ENCODE measurements around the gene DENND4A.

DENND4A gene

DNA sequence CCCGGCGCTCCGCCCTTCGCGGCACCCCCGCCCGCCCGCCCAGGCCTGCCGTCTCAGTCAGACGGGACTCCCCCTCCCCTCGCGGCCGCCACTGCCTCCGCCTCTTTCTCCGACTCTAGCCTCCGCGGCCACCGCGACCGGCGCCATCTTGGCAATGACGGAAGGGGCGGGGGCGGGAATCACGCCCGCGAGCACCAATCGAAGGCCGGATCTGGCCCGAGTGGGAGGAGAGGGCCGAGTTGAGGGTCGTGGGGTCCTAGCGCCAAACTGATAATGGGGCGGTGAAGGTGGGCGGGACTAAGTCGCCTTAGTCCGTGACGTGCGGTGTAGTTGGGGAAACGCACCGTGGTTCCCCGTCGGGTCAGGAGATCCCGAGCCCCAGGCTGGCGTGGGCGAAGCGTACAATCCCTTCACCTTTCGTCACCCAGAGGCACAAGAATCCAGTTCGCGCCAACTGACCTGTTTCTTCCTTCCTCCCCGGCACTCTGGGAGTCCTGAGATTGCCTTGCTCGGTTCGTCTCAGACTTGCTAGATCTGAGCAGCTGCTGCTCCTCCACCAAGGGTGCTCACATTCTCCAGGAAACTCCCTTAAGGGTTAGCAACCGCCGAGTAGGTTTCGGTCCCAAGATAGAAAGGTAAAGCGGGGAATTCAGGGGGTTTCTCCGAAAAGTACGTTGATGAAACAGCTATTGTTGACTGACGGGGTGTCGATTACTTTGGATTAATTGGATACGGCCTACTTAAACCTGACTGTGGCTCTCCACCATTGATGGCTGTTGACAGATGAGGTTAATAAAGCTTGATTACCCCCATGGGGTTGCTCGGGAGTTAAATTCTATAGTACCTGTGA, at the start of gene DENND4A:
TSS of gene DENND4A (minus strand) at position 156 of the 850 bp plus-strand sequence. CDS start 35,843 bp downstream, outside the sequence.
- peak; percentile 99 for DNase-seq

DNA sequence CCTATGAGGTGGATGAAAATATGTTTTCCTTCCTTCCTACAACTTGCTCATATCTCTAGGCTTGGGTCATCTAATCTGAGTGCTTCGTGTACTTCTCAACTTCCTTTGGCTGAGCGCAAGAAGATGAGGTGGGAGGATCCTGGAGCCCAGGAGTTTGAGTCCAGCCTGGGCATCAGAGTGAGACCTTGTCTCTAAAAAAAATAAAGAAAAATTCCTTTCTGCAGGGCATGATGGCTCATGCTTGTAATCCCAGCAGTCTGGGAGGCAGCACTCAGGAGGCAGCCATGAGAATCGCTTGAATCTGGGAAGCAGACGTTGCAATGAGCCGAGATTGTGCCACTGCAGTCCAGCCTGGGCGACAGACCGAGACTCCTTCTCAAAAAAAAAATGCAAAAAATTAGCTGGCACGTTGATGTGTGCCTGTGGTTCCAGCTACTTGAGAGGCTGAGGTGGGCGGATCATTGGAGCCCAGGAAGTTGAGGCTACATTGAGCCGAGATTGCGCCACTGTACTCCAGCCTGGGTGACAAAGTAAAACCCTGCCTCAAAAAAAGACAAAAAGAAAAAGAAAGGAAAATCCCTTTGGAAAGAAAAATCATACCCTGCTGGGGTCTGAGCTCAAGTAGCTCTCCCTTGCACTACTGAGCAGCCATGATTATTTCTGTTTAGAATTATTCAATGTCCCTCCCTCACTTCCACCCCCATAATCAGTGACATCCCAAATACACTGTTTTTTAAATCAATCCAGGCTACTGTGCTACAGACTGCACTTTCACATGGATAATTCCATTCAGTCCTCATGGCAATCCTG, 49.2 kb upstream of the DENND4A start:
- no peak for DNase-seq

DNA sequence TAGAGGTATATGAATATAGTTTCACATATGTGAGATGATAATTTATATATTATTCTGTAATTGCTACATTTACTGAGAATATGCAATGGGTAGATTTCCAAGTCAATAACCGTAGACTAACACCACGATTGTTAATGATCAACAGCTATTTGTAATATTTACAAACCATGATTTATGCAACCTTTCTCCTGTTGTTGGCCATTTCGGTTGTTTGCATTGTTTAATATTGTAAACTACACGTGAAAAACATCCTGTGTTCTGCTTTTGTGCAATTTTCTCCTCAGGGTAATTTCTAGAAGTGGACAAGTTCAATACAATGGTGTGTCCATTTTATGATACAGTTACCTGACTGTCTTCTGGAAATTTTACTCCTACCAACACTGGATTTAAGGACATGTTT, 47.9 kb upstream of the DENND4A start:
- DNase-seq: no peak

DNA sequence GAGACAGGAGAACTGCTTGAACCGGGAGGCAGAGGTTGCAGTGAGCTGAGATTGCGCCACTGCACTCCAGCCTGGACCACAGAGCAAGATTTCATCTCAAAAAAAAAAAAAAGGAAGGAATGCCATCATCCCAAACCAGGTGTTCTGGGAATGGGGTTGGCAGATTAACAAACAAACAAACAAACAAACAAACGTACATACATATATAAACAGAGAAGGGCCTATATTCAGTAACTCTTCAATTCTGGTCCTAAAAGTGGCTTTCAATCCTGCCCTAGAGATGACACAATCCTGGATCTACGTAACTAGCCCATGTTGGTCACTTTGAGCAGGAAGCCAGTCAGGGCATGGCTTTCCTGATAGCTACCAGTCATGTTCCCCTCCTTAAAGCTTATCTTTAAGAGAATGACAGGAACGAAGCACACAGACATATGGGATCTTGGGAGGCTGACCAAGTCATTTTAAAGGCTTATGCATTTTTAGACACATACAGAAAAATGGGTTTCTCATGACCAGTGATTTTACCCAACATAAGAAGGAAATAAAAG, 47.3 kb upstream of the DENND4A start:
- DNase-seq: no peak

DNA sequence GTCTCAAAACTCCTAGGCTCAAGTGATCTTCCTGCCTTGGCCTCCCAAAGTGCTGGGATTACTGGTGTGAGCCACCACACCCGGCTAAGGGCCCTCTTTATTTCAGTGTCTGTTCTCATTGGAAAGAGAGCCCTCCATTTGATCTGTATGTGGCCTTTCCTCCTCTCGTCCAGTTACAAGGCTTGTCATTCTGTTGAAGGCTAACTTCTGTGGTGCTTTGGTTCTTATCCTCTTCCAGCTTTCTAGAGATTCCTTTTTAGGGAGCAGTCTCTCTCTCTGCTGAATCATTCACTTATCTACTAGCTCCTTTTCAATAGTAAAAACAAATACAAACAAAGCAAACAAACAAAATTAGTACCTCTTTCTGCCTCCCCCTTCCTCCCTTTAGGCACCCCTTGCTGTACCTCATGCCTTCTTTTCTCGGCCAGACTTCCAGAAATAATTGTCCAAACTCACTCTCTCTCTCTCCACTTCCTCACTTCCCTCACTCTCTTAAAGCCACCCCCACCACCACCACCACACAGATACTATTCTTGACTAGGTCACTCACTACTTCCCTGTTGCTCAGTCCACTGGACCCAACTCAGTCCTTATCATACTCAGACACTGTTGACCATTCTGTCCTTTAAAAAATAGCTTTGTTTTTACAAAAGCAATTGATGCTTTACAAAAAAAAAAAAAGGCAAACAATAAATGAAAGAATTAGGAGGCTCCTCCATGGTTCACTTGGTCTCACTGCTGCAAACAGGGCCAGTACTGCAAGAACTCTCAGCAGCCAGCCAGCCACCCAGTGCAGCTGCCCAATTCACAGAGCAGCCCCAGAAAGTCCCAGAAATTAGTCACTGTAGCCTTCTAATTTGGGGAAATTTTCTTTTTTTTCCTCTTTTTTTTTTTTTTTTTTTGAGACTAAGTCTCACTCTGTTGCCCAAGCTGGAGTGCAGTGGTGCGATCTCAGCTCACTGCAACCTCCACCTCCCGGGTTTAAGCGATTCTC, 45.5 kb upstream of the DENND4A start:
- DNase-seq: no peak

DNA sequence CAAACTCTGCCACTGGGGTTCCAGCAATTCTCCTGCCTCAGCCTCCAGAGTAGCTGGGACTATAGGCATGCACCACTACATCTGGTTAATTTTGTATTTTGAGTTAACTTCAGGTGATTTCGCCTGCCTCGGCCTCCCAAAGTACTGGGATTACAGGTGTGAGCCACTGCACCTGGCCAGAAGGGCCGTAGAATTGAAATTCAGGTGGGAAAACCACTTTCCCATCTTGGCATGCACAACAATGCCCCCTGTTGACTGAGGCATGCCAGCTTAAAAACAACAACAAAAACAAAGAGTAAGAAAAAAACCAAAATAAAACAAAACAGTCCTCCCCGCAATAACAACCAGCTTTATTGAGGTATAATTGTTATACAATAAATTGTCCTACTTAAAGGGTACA, 44.6 kb upstream of the DENND4A start:
- DNase-seq: no peak

DNA sequence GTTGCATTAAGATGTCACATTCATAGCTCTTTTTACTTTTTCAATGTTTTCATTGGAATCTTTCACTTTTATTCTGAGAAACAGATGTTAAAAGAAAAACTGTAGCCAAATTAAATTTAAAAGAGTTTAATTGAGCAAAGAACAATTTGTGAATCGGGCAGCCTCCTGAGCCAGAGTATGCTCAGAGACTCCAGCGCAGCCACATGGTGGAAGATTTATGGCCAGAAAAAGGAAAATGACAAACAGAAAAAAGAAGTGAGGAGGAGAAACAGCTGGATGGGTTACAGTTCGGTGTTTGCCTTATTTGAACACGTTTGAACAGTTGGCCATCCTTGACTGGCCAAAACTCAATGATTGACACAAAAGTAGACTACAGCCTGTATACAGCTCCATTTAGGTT, 43.4 kb upstream of the DENND4A start:
- no peak for DNase-seq

DNA sequence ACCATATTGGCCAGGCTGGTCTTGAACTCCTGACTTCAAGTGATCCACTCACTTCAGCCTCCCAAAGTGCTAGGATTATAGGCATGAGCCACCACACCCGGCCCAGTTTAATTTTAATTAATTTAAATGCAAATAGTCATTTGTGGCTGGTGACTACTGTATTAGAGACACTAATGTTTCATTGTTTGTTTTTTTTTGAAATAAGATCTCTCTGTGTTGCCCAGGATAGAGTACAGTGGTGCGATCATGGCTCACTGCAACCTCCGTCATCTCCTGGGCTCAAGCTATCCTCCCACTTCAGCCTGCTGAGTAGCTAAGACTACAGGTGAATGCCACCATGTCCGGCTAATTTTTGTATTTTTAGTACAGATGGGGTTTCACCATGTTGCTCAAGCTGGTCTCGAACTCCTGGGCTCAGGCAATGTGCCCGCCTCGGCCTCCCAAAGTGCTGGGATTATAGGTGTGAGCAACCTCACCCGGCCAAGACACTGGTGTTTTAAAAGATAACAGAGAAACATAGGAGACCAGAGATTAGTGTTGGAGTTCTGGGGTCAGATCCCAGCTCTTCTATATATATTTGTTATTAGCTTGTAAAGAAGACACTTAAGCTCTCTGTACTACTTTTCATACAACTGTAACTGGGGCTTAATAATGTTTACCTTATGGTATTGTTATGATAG, 42.6 kb upstream of the DENND4A start:
- DNase-seq: no peak

DNA sequence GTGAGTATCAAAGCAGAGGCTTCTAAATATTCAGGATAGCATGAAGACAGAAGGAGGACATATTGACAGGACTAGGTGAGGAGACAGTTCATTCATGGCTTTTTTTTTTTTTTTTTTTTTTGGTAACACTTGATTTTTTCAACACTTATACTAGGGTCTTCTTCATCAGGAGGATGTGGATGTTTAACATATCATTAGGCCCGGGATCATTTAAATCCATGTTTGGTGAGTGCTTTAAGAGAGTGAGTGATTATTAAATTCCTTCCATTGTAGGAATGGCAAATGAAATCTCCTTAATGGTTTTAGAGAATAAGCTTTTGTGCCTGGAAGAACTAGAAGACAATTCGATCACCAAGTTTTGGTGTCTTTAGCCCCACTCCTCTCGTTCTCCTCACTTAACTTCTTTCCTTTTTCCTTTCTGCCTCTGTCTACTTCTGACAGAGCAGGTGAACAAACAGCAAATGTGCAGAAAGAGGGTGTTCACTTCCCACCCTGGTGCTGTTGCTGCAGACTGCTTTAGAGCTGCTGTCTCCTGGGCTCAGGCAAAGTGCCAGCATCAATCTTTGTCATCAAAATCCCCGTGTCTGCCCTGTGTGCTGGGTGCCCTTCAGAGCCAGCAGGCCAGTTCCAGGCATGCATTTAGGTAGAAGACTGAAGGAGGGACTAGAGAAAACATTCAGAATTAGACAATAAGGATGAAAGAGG, 41.6 kb upstream of the DENND4A start:
- no peak for DNase-seq

DNA sequence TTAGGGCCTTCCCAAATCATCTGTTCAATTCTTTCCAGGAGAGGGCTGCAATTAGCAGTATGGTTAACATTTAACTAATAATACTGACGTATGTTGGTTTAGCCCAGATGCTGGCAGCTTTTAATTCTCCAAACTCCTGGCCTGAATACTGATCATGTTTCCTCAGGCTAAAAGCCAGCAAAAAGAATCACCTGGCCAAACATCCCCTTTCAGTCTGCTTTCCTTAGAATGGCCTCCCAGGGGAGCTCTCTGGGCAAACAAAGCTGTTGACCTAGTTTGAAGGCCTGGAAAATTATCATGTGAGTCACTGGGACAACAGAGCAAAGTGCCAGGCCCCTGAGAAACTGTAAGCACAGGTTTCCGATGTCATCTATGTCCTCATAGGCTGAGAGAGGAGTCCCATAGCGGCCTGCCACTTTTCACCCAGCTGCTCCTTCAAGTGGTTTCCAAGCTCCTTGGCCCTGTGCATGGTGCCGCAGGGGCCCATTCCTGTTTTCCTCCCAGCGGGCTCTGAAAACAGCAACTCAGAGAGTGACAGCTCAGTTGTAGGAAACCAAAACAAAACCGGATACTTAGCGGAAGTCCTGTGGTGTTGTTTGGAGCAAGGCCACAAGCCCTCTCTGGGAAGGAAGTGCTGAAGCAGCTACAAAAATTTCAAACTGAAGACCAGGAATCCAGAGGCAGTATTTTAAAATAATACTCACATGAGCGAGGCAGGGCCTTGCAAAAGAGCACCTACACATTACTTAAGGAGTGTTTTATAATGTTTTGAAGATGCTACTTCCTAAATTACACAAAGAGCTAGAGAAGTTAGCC, 40.7 kb upstream of the DENND4A start:
- DNase-seq: peak; percentile 35

DNA sequence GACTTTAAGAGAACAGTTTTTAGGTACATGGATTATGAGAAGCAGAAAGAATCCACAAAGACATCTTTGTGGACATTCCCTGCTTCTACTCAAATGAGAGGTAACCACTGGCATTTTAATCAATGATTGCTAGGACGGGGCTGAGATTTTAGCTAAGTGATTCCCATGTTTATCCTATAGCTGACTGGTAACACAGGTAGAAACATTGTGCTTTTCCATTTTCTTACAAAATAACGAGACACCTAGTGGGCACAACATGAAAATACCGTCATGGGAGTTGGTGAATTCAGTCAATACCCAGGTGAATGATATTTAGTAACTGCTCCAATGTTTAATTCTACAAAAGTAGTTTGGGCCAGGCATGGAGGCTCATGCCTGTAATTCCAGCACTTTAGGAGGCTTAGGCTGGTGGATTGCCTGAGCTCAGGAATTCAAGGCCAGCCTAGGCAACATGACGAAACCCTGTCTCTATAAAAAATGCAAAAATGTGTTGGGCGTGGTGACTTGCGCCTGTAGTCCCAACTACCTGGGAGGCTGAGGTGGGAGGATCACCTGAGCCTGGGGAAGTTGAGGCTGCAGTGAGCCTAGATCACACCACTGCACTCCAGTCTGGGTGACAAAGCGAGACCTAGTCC, 37.2 kb upstream of the DENND4A start:
- no peak for DNase-seq

DNA sequence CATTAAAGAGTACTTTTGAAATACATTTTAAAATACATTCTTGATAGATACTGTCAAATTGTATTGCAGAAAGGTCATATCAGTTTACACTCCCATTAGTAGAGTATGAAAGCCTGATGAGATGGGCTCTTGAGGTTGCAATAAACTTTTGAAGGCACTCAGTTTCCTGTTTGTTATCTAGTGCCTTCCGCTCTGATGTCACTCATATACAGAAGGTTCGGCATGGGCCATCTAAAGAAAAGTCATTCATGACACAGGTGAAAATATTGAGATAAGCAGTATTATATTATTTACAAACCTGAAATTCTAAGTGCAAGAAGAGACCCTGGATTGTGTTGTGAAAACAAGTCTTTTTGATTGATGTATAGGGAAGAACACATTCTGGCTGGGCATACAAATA, 36.5 kb upstream of the DENND4A start:
- no peak for DNase-seq

DNA sequence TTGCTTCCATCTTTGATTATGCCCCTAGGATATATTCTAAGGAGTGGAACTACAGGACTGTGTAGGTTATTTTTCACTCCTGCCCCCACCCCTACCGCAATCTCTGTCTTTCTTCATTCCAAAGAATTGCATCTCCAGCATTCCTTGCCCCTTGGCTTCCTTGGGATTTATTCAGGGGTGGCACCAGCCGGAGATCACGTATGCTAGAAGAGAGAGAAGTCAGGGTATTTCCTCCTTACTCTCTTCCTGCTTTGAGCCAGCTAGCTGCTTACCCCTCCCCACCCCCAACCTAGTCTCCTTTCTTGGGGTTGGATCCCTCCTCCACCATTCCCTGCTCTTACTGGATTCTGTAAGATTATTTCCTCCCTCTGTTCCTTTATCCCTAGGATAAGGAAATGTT, 35.0 kb upstream of the DENND4A start:
- DNase-seq: no peak

DNA sequence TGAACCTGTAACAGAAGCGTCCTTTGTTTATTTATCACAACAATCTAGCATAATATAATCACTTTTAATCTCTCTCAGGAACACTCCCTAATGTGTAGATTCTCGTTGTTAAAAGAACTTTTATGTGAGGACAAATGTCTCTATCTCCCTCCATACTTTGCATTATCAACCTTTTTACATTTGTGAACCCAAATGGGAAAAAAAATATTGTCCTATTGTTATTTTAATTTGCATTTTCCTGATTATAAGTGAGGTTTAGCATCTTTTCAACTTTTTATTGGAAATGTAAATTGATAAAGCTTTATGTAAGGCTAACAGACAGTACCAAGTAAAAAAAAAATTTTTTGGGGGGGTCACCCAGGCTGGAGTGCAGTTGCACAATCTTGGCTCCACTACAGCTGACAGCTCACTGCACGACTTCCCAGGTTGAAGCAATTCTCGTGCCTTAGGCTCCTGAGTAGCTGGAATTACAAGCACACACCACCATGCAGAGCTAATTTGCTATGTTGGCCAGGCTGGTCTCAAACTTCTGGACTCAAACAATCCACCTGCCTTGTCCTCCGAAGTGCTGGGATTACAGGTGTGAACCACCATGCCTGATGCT, 33.0 kb upstream of the DENND4A start:
- DNase-seq: no peak

DNA sequence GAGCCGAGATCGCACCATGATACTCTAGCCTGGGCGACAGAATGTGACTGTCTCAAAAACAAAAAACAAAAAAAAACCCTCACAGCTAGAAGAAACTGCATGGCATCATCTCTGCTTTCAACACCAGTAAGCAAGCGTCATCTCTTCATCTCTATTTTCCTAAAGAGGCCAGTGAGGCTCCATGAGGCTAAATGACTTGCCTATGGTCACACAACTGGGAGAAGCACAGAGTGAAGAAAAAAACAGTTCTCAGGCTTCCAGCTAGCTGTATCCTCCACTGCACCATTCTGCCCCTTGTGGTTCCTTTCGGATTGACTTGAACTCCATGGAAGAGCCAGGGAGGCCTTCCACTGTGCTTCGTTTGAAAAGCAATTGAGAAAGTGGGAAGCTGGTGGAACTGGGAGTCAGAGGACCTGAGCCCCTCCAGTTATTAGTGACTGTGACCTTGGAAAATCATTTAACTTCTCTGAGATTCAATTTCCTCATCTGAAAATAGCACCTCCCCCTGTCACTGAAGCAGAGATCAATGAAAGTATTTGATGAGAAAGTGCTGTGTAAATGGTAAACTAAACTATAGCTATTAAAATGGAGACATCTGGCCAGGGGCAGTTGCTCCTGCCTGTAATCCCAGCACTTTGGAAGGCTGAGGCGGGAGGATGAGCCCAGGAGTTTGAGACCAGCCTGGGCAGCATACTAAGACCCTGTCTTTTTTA, 32.1 kb upstream of the DENND4A start:
- DNase-seq: no peak

DNA sequence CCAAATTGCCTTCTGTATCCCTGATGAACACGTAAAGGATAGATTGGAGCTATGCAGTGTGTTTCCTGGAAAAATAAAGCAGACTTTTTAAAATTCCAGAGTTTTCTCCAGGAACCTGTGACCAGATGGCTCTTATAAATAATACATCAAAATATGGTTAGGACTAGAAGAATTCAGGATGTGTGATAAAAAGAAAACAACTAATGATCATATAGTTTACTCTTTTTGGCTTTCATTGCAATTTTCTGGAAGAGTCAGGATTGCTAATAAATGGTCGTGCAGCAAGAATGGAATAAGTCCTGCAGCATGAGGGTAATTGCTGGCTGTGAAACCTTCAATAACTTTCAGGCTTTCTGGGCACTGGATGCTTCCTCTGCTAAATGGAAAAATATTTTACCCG, 30.2 kb upstream of the DENND4A start:
- DNase-seq: no peak

DNA sequence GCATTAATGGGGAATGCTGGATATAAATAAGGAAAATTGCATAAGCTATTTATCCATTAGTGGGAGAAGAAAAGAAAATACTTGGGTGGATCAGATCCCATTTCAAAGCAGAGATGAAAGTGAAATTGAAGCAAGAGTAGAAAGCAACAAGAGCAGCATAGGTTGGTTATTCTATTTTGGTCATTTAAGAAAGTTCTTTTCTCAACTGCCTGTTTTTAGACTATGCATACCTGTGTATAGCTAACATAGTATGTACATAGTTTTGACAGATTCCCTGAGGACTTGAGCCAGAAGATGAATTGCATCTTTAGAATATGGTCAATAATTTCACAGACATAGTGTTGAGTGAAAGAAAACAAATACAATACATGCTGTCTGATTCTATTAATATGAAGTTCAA, 29.0 kb upstream of the DENND4A start:
- no peak for DNase-seq

DNA sequence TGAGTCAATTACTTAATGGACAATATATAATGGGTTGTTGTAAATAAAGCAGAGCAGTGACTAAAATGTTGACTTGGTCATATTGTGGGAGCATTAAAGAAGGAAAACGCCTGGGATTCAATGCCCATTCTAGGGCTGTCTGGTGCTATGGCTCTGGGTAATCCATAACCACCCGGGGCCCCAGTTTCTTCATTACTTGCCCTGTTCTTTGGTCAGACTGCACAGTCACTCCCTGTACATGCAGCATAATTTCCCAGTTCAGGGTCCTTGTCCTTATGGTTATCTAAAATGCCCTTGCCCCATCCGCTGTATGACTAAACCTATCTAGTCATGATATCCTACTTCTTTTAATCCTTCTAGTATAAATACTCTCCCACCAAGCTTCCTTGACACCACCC, 27.5 kb upstream of the DENND4A start:
- no peak for DNase-seq

Data from activated effector memory CD4-positive, alpha-beta T cell treated with Interleukin-2 at 50 U/mL for 16 hours (primary cell).